ENCODE measurements around the gene DNAI4.

DNAI4 gene

GRCh38 chr1:66768965-66769364 lies 155.7 kb downstream of the DNAI4 start:
- Histone ChIP-seq H3K27me3 (ENCODE audit: insufficient read depth, low read length) (no peaks in the 10 kb centered on the region), H3K9me3 (ENCODE audit: low read length) (no peaks in the 10 kb centered on the region), H3K4me3 (ENCODE audit: low read length) (no peak overlapping the region), H3K36me3 (ENCODE audit: insufficient read depth, low read length) (no peaks in the 10 kb centered on the region), H2AFZ (ENCODE audit: low read depth, low read length) (no peak overlapping the region), H3K4me1 (ENCODE audit: insufficient read depth, low read length) (no peaks in the 10 kb centered on the region)

- H3K9me3 ChIP-seq (ENCODE audit: low read length): no peaks in the 10 kb centered on the region
- no peak overlapping the region for H3K4me3 ChIP-seq (ENCODE audit: low read length)
- no peaks in the 10 kb centered on the region for H3K4me1 ChIP-seq (ENCODE audit: insufficient read depth, low read length)
- H3K27me3 ChIP-seq (ENCODE audit: insufficient read depth, low read length): no peaks in the 10 kb centered on the region
- H3K36me3 ChIP-seq (ENCODE audit: insufficient read depth, low read length): no peaks in the 10 kb centered on the region
- no peak overlapping the region for H2AFZ ChIP-seq (ENCODE audit: low read depth, low read length)
These were observed 157.0 kb downstream of the DNAI4 start for GRCh38 chr1:66767626-66768025.

- Histone ChIP-seq H3K4me3 (ENCODE audit: low read length) (no peak overlapping the region), H3K27me3 (ENCODE audit: insufficient read depth, low read length) (no peaks in the 10 kb centered on the region), H3K9me3 (ENCODE audit: low read length) (no peaks in the 10 kb centered on the region), H3K36me3 (ENCODE audit: insufficient read depth, low read length) (no peaks in the 10 kb centered on the region), H2AFZ (ENCODE audit: low read depth, low read length) (no peak overlapping the region), H3K4me1 (ENCODE audit: insufficient read depth, low read length) (no peaks in the 10 kb centered on the region)
These were observed 159.6 kb downstream of the DNAI4 start for GRCh38 chr1:66764994-66765578.

All from neuron (in vitro differentiated cells).